Loucy (cell line): Measurements from ENCODE around the gene HEMGN.

Experiments used
- EZH2phosphoT487 ChIP-seq: fragments of 200-600 bp; IDR thresholded peaks from 2 replicates; pipeline ENCODE4 v1.6.1; 2018; ENCODE audit warnings: antibody characterized with exemption, mild to moderate bottlenecking, moderate library complexity, borderline replicate concordance
- TF ChIP-seq, protein P1 (sequence below): fragments of 200-600 bp; sonication (generic); conservative IDR thresholded peaks from 2 replicates; pipeline ENCODE4 v1.5.1; 2014; ENCODE audit warnings: mild to moderate bottlenecking, antibody characterized with exemption, low read length

DNA sequence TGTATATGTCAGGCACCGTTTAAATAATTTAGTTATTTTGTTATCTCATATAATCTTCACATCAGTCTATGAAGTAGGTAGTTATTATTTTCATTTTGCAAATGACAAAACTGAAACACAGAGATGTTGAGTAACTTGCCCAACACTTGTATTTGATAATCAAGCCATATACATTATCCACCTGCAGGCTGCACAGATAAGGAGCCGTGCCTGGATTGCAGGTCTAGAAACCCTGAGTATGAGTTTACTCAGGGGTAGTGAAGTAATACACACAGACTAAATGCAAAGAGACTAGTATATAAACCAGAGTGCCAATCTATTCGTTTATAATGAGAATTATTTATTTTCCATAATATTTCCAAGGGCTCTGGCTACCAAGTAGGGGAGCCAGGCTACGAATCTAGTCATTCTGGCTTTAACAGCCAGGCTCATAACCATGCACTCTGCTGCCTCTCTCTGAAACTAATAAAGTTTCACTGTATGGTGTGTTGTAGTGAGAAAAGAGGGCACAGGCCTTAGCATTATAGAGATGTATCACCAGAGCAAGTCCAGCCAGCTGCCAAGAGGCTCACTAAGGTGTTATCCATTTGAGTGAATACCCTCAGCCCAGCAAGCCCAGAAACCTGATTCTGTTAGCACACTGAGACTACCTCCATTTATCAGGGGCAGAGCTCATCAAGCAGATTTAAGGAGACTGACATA lies 4.5 kb downstream of the HEMGN start:
- TF ChIP-seq, protein P1, sequence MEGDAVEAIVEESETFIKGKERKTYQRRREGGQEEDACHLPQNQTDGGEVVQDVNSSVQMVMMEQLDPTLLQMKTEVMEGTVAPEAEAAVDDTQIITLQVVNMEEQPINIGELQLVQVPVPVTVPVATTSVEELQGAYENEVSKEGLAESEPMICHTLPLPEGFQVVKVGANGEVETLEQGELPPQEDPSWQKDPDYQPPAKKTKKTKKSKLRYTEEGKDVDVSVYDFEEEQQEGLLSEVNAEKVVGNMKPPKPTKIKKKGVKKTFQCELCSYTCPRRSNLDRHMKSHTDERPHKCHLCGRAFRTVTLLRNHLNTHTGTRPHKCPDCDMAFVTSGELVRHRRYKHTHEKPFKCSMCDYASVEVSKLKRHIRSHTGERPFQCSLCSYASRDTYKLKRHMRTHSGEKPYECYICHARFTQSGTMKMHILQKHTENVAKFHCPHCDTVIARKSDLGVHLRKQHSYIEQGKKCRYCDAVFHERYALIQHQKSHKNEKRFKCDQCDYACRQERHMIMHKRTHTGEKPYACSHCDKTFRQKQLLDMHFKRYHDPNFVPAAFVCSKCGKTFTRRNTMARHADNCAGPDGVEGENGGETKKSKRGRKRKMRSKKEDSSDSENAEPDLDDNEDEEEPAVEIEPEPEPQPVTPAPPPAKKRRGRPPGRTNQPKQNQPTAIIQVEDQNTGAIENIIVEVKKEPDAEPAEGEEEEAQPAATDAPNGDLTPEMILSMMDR, result no peak
- no peak for TF ChIP-seq EZH2phosphoT487
